GM21367 (cell line): ENCODE results near the gene KDSR.

ENCODE experiments used
- ATAC-seq: cut with Tn5 transposase; IDR thresholded peaks from one replicate; pipeline ENCODE4 v1.9.1; 2021; ENCODE audit not compliant: unreplicated experiment

Gene KDSR

DNA sequence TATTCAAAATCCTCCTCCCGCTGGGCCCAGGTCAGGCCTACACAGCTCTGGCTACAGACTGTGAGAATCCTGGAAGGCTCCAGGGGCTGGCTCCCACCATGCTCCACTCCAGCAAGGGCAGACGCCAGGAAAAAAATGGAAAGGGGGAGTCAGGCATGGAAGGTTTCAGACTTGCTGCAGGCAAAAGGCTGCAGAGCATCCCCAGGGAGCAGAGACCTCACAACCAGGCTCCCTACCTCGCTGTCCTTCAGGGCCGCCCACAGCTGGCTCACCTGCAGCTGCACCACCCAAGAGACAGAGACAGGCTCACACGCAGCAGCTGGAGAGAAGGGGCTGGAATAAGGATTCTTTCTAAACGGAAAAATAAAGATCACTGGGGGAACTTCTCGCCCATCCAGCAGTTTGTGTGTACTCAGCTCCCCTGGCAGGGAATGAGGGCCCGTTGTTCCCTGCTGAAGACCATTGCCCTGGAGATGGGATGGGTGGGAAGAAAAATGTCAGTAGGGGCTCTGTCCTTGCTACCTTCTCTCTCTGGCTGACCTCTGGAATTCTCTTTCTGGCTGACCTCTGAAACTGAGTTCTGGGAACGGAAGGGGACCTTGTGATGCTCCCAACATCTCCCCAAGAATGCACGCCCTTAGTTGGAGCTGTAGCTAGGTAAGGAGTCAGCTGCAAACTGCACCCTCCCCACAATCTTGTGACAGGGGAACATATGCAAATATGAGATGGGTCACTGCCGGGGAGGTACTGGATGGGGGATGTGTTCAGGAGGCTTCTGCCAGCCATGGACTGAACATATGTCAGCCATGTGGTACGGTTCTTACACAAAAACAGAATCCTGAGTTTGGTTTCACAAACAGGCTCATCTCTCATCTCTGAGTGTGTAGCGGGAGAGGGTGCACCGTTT is 81.9 kb downstream of the KDSR start:
- peak; percentile 90 for ATAC-seq

DNA sequence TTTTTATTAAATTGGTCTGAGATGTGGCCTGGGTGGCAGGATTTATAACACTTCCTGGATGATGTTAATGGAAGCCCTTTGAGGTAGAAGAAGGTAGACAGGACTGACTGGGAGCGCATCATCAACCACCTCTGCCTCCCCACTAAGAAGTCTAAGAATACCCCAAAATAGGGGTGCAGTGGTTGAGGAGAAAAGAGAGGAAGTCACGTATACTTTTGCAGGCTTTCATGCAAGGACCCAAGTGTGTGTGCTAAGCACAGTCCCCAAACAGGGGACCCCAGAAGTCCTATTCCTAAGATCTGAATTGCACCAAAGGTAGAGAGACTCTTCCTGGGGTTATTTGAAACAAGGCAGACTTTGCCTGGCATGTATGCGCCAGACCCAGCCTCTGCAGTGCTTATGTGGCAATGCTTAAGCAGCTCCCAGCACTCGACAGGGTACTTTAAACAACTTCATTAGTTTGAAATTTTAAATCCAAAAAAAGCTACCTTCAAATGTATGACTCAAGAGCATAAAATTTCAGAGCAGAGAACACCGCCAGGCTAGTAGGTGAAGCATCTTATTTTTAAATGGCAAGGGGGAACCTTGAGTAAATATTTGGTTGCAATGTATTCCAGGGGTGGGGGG is 82.7 kb downstream of the KDSR start:
- ATAC-seq = no peak

DNA sequence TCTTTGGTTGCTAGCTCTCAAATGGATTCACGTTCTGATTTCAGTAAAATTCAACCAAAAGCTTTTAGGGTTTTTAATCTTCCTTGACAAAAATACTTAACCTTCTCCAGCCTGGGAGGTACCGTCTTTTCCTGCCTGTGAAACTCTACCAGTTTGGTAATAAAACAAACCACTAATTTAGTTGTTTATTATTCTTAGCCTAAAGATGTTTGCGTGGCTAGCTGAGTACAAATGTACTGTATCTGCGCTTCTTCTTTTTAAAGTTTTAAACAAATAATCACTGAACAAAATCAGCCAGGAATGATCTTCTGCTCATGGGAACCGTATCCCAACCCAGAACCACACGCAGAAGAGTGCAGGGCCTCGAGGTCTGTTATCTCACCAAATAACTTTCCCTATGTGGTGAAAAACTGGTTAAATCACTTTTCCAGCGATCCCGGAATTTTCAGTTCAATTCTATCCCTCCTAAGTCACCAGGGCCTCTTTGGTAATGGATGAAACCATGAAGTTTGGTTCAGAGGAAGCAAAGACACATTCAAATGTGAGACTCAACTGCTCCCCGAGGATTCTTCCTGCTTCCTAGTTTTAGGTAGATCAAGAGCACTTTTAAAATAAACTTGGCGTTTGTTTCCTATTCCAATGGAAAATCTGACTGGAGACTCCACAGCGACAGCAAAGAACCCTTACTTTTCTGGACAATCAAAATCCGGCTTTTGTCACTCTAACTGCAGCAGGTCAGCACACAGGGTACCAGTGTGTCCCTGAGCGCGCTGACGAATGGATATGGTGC is 83.5 kb downstream of the KDSR start:
- no peak for ATAC-seq

DNA sequence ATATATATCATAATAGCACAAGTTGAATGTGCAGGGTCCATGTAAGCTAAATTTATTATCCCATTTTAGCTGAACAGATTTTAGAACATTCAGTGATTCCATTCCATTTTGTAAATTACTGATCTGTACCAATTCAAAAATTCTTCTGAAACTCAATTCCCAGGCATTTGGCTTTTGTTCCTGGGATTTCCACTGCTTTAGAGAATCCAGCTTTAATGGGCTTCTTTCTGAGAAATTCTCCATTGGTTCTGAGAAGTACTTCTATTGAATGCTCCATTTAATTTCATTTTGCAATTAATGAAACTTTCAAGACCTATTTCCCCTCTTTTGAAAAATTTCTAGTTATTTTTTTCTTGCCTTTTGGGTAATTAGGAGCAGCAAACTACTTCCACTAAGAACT is 84.2 kb downstream of the KDSR start:
- no peak for ATAC-seq
